GM12873 (cell line): ENCODE results near the gene PRPF8.

Experiments
- TF ChIP-seq, protein P1 (sequence below): IDR thresholded peaks from 2 replicates; pipeline ENCODE4 v1.5.1; 2012; ENCODE audit warnings: low read depth, mild to moderate bottlenecking, moderate library complexity, low read length, control low read depth; ENCODE audit not compliant: insufficient read depth; ENCODE audit errors: missing control alignments

PRPF8 gene

DNA sequence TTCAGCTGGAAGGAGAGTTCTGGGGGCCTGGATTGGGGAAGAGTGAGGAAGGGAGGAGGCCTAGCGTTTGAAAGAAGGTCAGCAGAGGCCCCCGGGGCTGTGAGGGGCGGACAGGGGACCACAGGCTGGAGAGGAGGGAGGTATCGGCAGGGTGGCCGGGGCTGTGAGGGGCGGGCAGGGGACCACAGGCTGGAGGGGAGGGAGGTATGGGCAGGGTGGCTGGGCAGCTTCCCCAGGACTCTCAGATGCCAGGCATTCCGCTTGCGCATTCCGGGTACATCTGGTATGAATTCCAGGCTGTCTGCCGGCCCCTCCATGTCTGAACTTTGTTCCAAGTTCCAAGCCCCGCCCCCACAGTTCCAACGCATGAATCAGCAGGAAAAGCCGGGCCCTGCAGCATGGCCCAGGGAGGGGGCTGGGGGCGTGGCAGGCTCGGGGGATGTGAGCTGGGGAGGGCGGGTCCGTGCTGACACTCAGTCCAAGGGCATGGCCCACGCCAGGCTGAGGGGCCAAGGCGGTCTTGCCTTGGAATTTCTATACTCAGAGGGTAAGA, 29.8 kb upstream of the PRPF8 start:
- TF ChIP-seq, protein P1, sequence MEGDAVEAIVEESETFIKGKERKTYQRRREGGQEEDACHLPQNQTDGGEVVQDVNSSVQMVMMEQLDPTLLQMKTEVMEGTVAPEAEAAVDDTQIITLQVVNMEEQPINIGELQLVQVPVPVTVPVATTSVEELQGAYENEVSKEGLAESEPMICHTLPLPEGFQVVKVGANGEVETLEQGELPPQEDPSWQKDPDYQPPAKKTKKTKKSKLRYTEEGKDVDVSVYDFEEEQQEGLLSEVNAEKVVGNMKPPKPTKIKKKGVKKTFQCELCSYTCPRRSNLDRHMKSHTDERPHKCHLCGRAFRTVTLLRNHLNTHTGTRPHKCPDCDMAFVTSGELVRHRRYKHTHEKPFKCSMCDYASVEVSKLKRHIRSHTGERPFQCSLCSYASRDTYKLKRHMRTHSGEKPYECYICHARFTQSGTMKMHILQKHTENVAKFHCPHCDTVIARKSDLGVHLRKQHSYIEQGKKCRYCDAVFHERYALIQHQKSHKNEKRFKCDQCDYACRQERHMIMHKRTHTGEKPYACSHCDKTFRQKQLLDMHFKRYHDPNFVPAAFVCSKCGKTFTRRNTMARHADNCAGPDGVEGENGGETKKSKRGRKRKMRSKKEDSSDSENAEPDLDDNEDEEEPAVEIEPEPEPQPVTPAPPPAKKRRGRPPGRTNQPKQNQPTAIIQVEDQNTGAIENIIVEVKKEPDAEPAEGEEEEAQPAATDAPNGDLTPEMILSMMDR = no peak

DNA sequence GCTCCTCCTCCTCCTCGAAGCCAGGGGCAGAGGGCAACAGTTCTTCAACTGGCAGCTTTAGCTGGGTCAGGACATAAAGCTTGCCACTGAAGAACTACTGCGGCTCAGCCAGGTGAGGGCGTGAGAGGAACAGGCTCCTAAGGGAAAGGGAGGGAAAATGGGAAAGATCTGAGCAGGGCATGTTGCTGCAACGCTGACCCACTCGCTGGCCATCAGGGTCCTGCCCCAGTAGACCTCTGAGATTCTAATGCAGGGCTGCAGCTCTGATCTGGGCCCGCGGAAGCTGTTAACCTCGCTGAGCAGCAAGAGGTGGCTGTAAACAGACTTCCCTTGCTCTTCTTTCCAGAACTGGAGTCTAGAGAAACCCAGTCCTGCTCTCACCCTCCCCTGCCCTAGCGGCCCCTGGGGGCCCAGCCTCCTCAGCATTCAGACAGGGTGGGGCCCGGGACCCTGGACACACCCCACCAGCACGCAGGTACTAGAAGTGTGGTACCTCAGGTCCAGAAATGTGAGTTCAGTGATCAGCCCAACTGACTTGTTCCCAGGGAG, 29.3 kb upstream of the PRPF8 start:
- TF ChIP-seq, protein P1 = peak; percentile 51

DNA sequence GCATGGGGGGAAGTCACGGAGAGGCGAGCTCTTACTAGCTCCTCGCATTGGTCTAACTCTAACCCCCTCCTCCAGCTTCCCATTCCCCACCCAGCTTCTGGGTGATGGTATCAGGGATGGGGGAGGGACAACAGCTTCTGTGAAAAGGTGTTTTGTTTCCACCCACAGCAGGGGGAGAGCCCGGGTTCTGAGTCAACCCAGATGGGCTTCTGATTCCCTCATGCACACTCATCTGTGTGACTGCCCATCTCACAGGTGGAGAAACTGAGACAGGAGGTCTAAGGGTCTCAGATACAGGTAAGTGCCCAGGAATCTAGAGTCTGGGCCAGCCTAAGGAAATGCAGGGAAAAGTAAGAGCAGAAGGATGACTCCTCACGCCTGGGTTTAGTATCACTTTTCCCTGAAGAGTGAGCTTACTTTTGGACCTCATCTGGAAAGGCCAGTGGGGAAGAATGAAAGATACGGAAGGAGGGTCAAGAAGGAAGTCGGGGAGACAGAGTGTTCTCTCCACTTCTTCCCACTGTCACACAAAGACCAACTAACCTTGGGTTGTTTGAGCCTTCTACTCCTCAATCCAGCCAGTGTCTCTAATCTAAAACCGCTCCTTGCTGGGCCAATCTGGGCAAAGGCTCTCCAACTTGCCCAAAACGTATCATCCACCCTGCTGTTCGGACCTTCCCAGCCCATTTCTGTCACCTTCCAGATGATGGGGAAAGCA, 28.7 kb upstream of the PRPF8 start:
- TF ChIP-seq, protein P1 = no peak

DNA sequence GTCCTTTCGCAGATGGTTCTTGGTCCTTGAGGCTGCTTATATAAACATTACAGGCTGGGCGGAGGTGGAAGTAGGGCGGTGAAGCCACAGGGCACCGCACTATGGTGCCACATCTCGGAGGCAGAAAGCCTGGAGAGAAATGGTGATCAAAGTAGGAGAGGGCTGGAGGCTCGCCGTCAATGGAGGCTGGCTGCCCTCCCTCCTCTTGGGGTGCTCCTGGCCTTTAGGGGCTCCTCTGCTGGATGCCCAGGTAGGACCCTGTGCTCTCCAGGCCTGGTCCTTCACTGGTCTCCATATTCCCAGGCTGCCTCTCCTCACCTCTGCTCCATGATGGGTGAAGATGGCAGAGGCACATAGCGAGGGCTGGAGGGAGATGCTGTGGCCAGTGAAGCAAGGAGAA, 27.6 kb upstream of the PRPF8 start:
- TF ChIP-seq, protein P1 = no peak

DNA sequence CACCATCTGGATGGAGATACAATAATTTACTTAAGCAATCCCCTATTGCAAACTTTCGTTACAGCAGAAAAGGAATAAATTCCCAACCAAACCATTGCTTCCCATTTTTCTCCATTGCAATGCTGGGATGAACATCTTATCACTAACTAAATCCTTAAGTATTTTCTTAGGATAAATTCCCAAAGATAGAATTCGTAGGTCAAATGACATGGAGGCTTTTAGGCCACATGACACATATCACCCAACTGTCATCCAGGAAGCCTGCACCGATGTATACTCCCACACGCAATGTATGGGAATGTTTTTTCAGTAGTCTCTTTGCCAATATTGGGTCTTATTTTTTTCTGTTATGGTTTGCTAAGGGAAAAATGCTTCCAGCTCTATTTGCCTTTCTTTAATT, 27.1 kb upstream of the PRPF8 start:
- TF ChIP-seq, protein P1 = no peak

DNA sequence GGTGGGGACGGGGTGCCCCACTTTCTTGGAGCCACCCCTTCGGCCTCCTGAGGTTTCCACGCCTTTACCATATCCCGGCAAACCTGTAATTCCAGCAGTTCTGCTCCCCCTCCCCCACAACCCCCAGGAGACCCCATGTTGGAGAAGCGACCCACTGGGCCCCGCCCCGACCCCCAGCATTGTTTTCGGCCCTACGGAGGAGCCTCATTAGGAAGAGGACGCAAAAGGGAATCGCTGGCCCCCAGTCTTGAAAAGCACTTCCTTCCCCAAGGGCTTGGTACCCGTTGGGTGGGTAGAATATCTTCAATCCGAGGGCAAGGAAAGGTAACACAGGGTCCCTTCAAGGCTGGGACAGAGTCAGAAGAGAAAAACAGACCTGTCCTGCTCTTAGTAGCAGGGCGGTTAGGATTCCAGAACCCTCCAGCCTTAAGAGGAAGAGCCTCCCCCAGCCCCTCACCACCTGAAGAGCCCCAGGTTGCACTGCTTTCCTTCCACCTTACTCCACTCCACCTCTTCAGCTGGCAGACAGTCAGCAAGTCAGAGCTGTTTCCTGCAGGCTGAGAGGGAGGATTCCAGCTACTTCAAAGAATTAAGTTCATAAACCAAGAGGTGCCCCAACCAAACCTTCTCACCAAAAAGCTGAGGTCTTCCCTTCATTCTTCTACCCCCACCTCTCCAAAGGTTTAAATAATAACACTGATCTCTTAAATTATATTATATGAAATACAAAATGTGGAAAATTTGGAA, 26.3 kb upstream of the PRPF8 start:
- TF ChIP-seq, protein P1 = no peak

DNA sequence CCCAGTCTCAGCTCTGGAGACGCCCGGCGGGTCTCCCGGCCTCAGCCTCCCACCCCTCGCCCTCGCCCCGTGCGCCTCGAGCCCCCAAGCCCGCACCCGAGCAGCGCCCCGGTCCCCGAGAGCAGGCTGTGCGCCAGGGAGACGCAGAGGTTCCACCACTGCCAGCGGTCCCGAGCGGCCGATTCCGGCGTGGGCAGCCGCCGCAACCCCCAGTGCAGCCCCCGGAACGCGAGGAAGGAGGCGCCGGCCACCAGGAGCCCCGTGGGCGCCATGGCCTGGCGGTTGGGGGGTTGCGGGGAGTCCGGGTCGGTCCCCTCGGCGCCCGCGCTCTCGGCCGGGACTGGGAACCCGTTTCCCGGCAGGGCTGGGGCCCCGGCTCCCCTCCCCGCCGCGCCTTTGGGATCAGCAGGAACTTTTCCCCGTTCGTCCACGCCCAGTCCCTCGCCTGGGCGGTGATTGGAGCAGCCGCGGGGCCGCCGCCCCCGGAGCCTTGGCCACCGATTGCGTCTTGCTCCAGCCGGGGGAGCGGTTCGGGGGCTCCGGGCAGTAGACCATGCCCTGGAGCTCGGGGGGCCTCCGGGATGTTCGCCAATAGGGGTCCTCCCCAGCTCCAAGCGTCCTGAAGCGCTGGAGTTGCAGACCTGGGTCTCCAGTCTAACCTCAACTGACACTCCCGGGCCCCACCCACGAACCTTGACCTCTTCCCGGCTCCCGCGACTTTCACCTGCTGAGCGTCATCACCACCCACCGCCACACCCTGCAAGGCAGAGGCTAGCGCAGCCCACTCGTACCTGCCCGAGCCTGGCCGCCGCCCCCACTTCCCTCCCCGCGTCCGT, 25.5 kb upstream of the PRPF8 start, which contains the start of gene TLCD2:
TSS of gene TLCD2 (minus strand) at position 407 of the 836 bp plus-strand sequence. CDS start at position 272, 135 bp downstream.
- TF ChIP-seq, protein P1 = no peak
